IMR-90 (cell line): ENCODE data around the gene GPI. TPM values are rescaled to one million over a fixed set of nuclear protein-coding genes. Genes with fewer than 3 reads are reported as not detected.

Experiments
- ATAC-seq: fragments of 200-7000 bp; cut with Tn5 transposase; 2 replicates; pipeline ENCODE4 v1.9.1; 2020; ENCODE audit warnings: low read depth, mild to moderate bottlenecking, moderate library complexity
- BruUV-seq: library from RNA; stranded (reverse); fragments of 400-500 nt; replicated peaks from 2 replicates; lab custom pipeline; 2021; lab: Mats Ljungman, UMichigan
- CTCF ChIA-PET: fragments of 300-600 bp; formaldehyde crosslinking; extraction: SDS; loops from one replicate; lab custom pipeline; 2021; ENCODE audit warnings: antibody characterized with exemption; lab: Yijun Ruan, JAX
- POLR2A ChIA-PET: fragments of 300-600 bp; sonication (Branson Sonifier 250); formaldehyde crosslinking; loops from one replicate; lab custom pipeline; 2022; ENCODE audit warnings: antibody characterized with exemption; ENCODE audit not compliant: unreplicated experiment; lab: Charles Lee
- DNase-seq: peaks from one replicate; pipeline ENCODE4 v3.0.0; 2013
- H2AFZ ChIP-seq: replicated peaks from 2 replicates; pipeline ENCODE3; 2013; ENCODE audit warnings: low read length, mild to moderate bottlenecking; ENCODE audit not compliant: poor library complexity
- H2AK5ac ChIP-seq: 2 replicates; pipeline ENCODE4 v1.6.1; 2013; ENCODE audit warnings: low read depth, low read length, inconsistent platforms
- H2AK9ac ChIP-seq: replicated peaks from 2 replicates; pipeline ENCODE3; 2013; ENCODE audit warnings: mild to moderate bottlenecking, low read depth, low read length, moderate library complexity; ENCODE audit not compliant: poor library complexity
- H2BK120ac ChIP-seq: 2 replicates; pipeline ENCODE4 v1.6.1; 2013; ENCODE audit warnings: low read depth, low read length, inconsistent platforms
- H2BK15ac ChIP-seq: 3 replicates; pipeline ENCODE4 v1.6.1; 2013; ENCODE audit warnings: low read depth, low read length, inconsistent platforms
- H2BK20ac ChIP-seq: 2 replicates; pipeline ENCODE4 v1.6.1; 2013; ENCODE audit warnings: low read depth, mild to moderate bottlenecking, inconsistent platforms, low read length, moderate library complexity
- H2BK5ac ChIP-seq: 2 replicates; pipeline ENCODE4 v1.6.1; 2013; ENCODE audit warnings: mild to moderate bottlenecking, low read depth, low read length, inconsistent platforms; ENCODE audit not compliant: poor library complexity, severe bottlenecking
- H3K14ac ChIP-seq: replicated peaks from 2 replicates; pipeline ENCODE4 v1.6.1; 2013; ENCODE audit warnings: low read depth, low read length, inconsistent platforms
- H3K18ac ChIP-seq: 2 replicates; pipeline ENCODE4 v1.6.1; 2013; ENCODE audit warnings: low read depth, low read length, control low read depth
- H3K23ac ChIP-seq: 2 replicates; pipeline ENCODE4 v1.6.1; 2013; ENCODE audit warnings: low read depth, low read length, inconsistent platforms
- H3K27ac ChIP-seq: 2 replicates; pipeline ENCODE4 v1.5.1; 2013; ENCODE audit warnings: mild to moderate bottlenecking, control low read depth, low read length; ENCODE audit not compliant: insufficient read depth
- H3K27me3 ChIP-seq: 2 replicates; pipeline ENCODE4 v1.6.1; 2013; ENCODE audit warnings: low read length; ENCODE audit not compliant: control insufficient read depth, insufficient read depth
- H3K36me3 ChIP-seq: 2 replicates; pipeline ENCODE4 v1.6.1; 2013; ENCODE audit warnings: low read length, mixed read lengths; ENCODE audit not compliant: control insufficient read depth, insufficient read depth
- H3K4ac ChIP-seq: 2 replicates; pipeline ENCODE4 v1.6.1; 2013; ENCODE audit warnings: low read depth, low read length, inconsistent platforms
- H3K4me1 ChIP-seq: 2 replicates; pipeline ENCODE4 v1.6.1; 2013; ENCODE audit warnings: low read length, mixed read lengths; ENCODE audit not compliant: control insufficient read depth, insufficient read depth
- H3K4me2 ChIP-seq: 2 replicates; pipeline ENCODE4 v1.6.1; 2013; ENCODE audit warnings: low read depth, mild to moderate bottlenecking, control low read depth, low read length, moderate library complexity
- H3K4me3 ChIP-seq: 2 replicates; pipeline ENCODE4 v1.5.1; 2013; ENCODE audit warnings: low read depth, mild to moderate bottlenecking, control low read depth, low read length, moderate library complexity; ENCODE audit not compliant: insufficient read depth
- H3K56ac ChIP-seq: 2 replicates; pipeline ENCODE4 v1.6.1; 2013; ENCODE audit warnings: low read length, inconsistent platforms; ENCODE audit not compliant: insufficient read depth; ENCODE audit errors: extremely low read depth
- H3K79me1 ChIP-seq, 2 experiments: 2 replicates each; pipeline ENCODE4 v1.6.1; 2013; ENCODE audit warnings: low read length in 2 of 2, inconsistent platforms in 1 of 2, low read depth in 1 of 2
- H3K9ac ChIP-seq: 2 replicates; pipeline ENCODE4 v1.6.1; 2013; ENCODE audit warnings: low read depth, low read length, control low read depth
- H3K9me1 ChIP-seq: 2 replicates; pipeline ENCODE4 v1.6.1; 2013; ENCODE audit warnings: low read length, inconsistent platforms; ENCODE audit not compliant: insufficient read depth
- H3K9me3 ChIP-seq: 2 replicates; pipeline ENCODE4 v1.6.1; 2013; ENCODE audit warnings: low read length; ENCODE audit not compliant: control insufficient read depth, insufficient read depth
- H4K20me1 ChIP-seq: 2 replicates; pipeline ENCODE4 v1.6.1; 2013; ENCODE audit warnings: low read length, inconsistent platforms; ENCODE audit not compliant: insufficient read depth
- H4K5ac ChIP-seq: 2 replicates; pipeline ENCODE4 v1.6.1; 2013; ENCODE audit warnings: mild to moderate bottlenecking, low read depth, low read length, control low read depth
- H4K8ac ChIP-seq, 2 experiments: 2 replicates each; pipeline ENCODE4 v1.6.1; 2013; ENCODE audit warnings: low read depth in 2 of 2, low read length in 2 of 2, control low read depth in 1 of 2, inconsistent platforms in 1 of 2
- H4K91ac ChIP-seq: 2 replicates; pipeline ENCODE4 v1.6.1; 2013; ENCODE audit warnings: low read depth, low read length, inconsistent platforms; ENCODE audit not compliant: insufficient read depth
- BHLHE40 ChIP-seq: fragments of 150-350 bp; IDR thresholded peaks from 2 replicates; pipeline ENCODE4 v1.6.1; 2016; ENCODE audit warnings: mild to moderate bottlenecking, low read depth, low read length
- CEBPB ChIP-seq: IDR thresholded peaks from 2 replicates; pipeline ENCODE4 v1.6.1; 2012; ENCODE audit warnings: low read depth, low read length, improper control_type of control experiment
- CHD1 ChIP-seq: IDR thresholded peaks from 2 replicates; pipeline ENCODE4 v1.6.1; 2012; ENCODE audit warnings: low read depth, low read length, improper control_type of control experiment
- CTCF ChIP-seq: conservative IDR thresholded peaks from 2 replicates; pipeline ENCODE4 v1.5.1; 2012; ENCODE audit warnings: mild to moderate bottlenecking, low read depth, low read length, improper control_type of control experiment
- ELK1 ChIP-seq: fragments of 150-350 bp; IDR thresholded peaks from 2 replicates; pipeline ENCODE4 v1.6.1; 2016; ENCODE audit warnings: low read depth, mild to moderate bottlenecking, low read length, moderate library complexity, borderline replicate concordance
- FOS ChIP-seq: fragments of 150-350 bp; IDR thresholded peaks from 2 replicates; pipeline ENCODE4 v1.6.1; 2016; ENCODE audit warnings: low read depth, low read length
- MAFK ChIP-seq: IDR thresholded peaks from 2 replicates; pipeline ENCODE4 v1.6.1; 2012; ENCODE audit warnings: low read depth, low read length, improper control_type of control experiment
- MAZ ChIP-seq: IDR thresholded peaks from 2 replicates; pipeline ENCODE4 v1.6.1; 2012; ENCODE audit warnings: low read depth, mild to moderate bottlenecking, low read length, improper control_type of control experiment, moderate library complexity, borderline replicate concordance
- MXI1 ChIP-seq: IDR thresholded peaks from 2 replicates; pipeline ENCODE4 v1.6.1; 2012; ENCODE audit warnings: low read depth, mild to moderate bottlenecking, low read length, moderate library complexity, borderline replicate concordance
- NFE2L2 ChIP-seq: fragments of 150-350 bp; IDR thresholded peaks from 2 replicates; pipeline ENCODE4 v1.6.1; 2016; ENCODE audit warnings: low read depth, mild to moderate bottlenecking, low read length
- POLR2A ChIP-seq: IDR thresholded peaks from 2 replicates; pipeline ENCODE4 v1.6.1; 2012; ENCODE audit warnings: mild to moderate bottlenecking, low read depth, low read length
- RAD21 ChIP-seq: IDR thresholded peaks from 2 replicates; pipeline ENCODE4 v1.6.1; 2012; ENCODE audit warnings: low read length, improper control_type of control experiment
- RCOR1 ChIP-seq: IDR thresholded peaks from 2 replicates; pipeline ENCODE4 v1.6.1; 2012; ENCODE audit warnings: mild to moderate bottlenecking, low read length, improper control_type of control experiment; ENCODE audit not compliant: insufficient replicate concordance
- RFX5 ChIP-seq: IDR thresholded peaks from 2 replicates; pipeline ENCODE4 v1.8.0; 2012; ENCODE audit warnings: low read depth, mild to moderate bottlenecking, low read length, moderate library complexity
- SMC3 ChIP-seq: fragments of 150-350 bp; IDR thresholded peaks from 2 replicates; pipeline ENCODE4 v1.6.1; 2016; ENCODE audit warnings: low read depth, mild to moderate bottlenecking, antibody characterized with exemption, low read length, moderate library complexity
- USF2 ChIP-seq: fragments of 150-350 bp; IDR thresholded peaks from 2 replicates; pipeline ENCODE4 v1.6.1; 2017; ENCODE audit warnings: mild to moderate bottlenecking, antibody characterized with exemption, low read length, low read depth
- WGBS, 2 experiments: methylation state at CpG; one replicate each; pipeline versions ENCODE4 v1.1.5 to v1.1.7; 2013; ENCODE audit warnings: missing lambda C conversion rate in 2 of 2; ENCODE audit not compliant: insufficient read length in 1 of 2; ENCODE audit errors: extremely low coverage in 2 of 2; 5-methylcytosine and 5-hydroxymethylcytosine counted together
- dilution Hi-C: fragments of 300-500 bp; cut with HindIII; formaldehyde crosslinking; loops from one replicate; pipeline ENCODE4 v1.14.3; 2018; ENCODE audit warnings: low sequenced_read_pairs; ENCODE audit not compliant: unreplicated experiment
- in situ Hi-C: fragments of 300-500 bp; cut with MboI; formaldehyde crosslinking; loops from 3 replicates; pipeline ENCODE4 v1.14.3; 2019; ENCODE audit warnings: low sequenced_read_pairs, inconsistent platforms, mixed read lengths
- intact Hi-C: fragments of 100-400 bp; cut with micrococcal nuclease; formaldehyde crosslinking; loops from 2 replicates; pipeline ENCODE4 v1.10.0; 2022
- polyA plus RNA-seq, 3 experiments: library from polyadenylated mRNA; depleted of rRNA; stranded (reverse); fragments of >200 nt; gene quantifications; 2 replicates each; pipeline ENCODE4 v1.2.3, GENCODE V29; 2012; ENCODE audit warnings: low replicate concordance in 1 of 3
- total RNA-seq: library from RNA; depleted of rRNA; stranded (reverse); fragments of >200 nt; gene quantifications from 2 replicates; pipeline ENCODE4 v1.2.3, GENCODE V29; 2012

GPI gene
- total and polyA plus RNA-seq, 2 of the 4 experiments (the other 2 are of a cell fraction), result 147 to 239 TPM

- H2BK120ac ChIP-seq, result no peak overlapping the region
- POLR2A ChIA-PET, result no interaction called here
- no peak overlapping the region for H3K4me3 ChIP-seq
- no peak overlapping the region for H2AK5ac ChIP-seq
- TF ChIP-seq FOS (no peak), RAD21 (peak; percentile 79), POLR2A (no peak), CHD1 (no peak), SMC3 (peak; percentile 64), CEBPB (no peak), NFE2L2 (no peak), RFX5 (no peak), CTCF (peak; percentile 83), ELK1 (no peak), MAFK (no peak), MAZ (peak; percentile 41; the same call in 1 of the 2 replicates), USF2 (no peak), MXI1 (no peak), BHLHE40 (no peak), RCOR1 (no peak)
- H4K8ac ChIP-seq, result no peak overlapping the region
- 92% methylated on average over 2 of the region's 7 CpGs; no CpG with 5 or more reads in 1 of the 2 experiments for WGBS, 2 experiments
- no peak overlapping the region for H4K5ac ChIP-seq
- no peak overlapping the region for H3K18ac ChIP-seq
- ATAC-seq (peak; percentile 97), DNase-seq (peak; percentile 63)
- H3K36me3 ChIP-seq, result peaks cover 48% of the 10 kb centered on the region
- H4K91ac ChIP-seq, result no peak overlapping the region
- H3K4me1 ChIP-seq, result no peaks in the 10 kb centered on the region
- dilution Hi-C loops (no loop called here), in situ Hi-C loops (loop anchor here (25.0 kb wide), 1 partner anchor 559 kb away; the partner anchor contains the start of gene KCTD15), intact Hi-C loops (loop anchor here (5.0 kb wide), 3 partner anchors 169 to 366 kb away; no protein-coding TSS in a partner anchor)
- H3K9me3 ChIP-seq, result no peaks in the 10 kb centered on the region
- no peak overlapping the region for H3K27ac ChIP-seq
- no peak overlapping the region for H2BK20ac ChIP-seq
- CTCF ChIA-PET, result interaction anchor here (0.5 to 1.5 kb wide), 10 partner anchors 9 to 209 kb away, joined by 3 to 10 read pairs (median 4); no protein-coding TSS in a partner anchor
- no peak overlapping the region for H3K56ac ChIP-seq
- H3K27me3 ChIP-seq, result no peaks in the 10 kb centered on the region
- H2AK9ac ChIP-seq, result no peak overlapping the region
- H2BK15ac ChIP-seq, result no peak overlapping the region
- no peak overlapping the region for H3K23ac ChIP-seq
- no peaks in the 10 kb centered on the region; the same call in 1 of the 2 replicates for H4K20me1 ChIP-seq
- H3K9ac ChIP-seq, result no peak overlapping the region
- H3K9me1 ChIP-seq, result no peaks in the 10 kb centered on the region
- BruUV-seq, result no TSS peak
- H3K4ac ChIP-seq, result no peak overlapping the region
- no peak overlapping the region for H2AFZ ChIP-seq
- H2BK5ac ChIP-seq, result no peak overlapping the region
- peaks cover 7 to 38% of the 10 kb centered on the region in 2 experiments; a peak in 3 of 4 replicates for H3K79me1 ChIP-seq
- H3K4me2 ChIP-seq, result no peak overlapping the region
- no peak overlapping the region for H3K14ac ChIP-seq
Observed at GRCh38 chr19:34345947-34346351, 19.0 kb upstream of the GPI start.
